HG02678 (cell line): Measurements from ENCODE around the gene ZDHHC23.

Source experiments
- ATAC-seq: cut with Tn5 transposase; IDR thresholded peaks from one replicate; pipeline ENCODE4 v1.9.1; 2021; ENCODE audit warnings: mild to moderate bottlenecking, moderate library complexity; ENCODE audit not compliant: unreplicated experiment

ZDHHC23 gene

GRCh38 chr3:113985541-113985940, 37.7 kb downstream of the ZDHHC23 start:
- ATAC-seq, result peak; percentile 79

GRCh38 chr3:114005481-114005880, 57.7 kb downstream of the ZDHHC23 start:
- ATAC-seq, result peak; percentile 99

GRCh38 chr3:114011059-114011797, 63.4 kb downstream of the ZDHHC23 start:
- peak; percentile 79 for ATAC-seq
